H7 (cell line): ENCODE measurements around the gene DPF3. TPM values are rescaled to one million over a fixed set of nuclear protein-coding genes. Genes with fewer than 3 reads are reported as not detected.

Experiments used
- DNase-seq: peaks from one replicate; pipeline ENCODE4 v3.0.0; 2012
- H3K27me3 ChIP-seq: 2 replicates; pipeline ENCODE4 v1.6.0; 2011; ENCODE audit warnings: mild to moderate bottlenecking, low read length; ENCODE audit not compliant: control insufficient read depth, insufficient read depth
- H3K36me3 ChIP-seq: replicated peaks from 2 replicates; pipeline ENCODE4 v1.5.1; 2011; ENCODE audit warnings: low read length; ENCODE audit not compliant: control insufficient read depth, insufficient read depth
- H3K4me3 ChIP-seq: 2 replicates; pipeline ENCODE4 v1.5.1; 2011; ENCODE audit warnings: low read depth, mild to moderate bottlenecking, control low read depth, low read length, moderate library complexity; ENCODE audit not compliant: insufficient read depth
- total RNA-seq: library from RNA; depleted of rRNA; stranded (reverse); fragments of >200 nt; shearing (Covaris generic); gene quantifications from 2 replicates; pipeline ENCODE4 v1.2.3, GENCODE V29; 2014

DPF3 gene
- total RNA-seq, 1 experiment from 2014 or later, result 0.59 TPM

DNA sequence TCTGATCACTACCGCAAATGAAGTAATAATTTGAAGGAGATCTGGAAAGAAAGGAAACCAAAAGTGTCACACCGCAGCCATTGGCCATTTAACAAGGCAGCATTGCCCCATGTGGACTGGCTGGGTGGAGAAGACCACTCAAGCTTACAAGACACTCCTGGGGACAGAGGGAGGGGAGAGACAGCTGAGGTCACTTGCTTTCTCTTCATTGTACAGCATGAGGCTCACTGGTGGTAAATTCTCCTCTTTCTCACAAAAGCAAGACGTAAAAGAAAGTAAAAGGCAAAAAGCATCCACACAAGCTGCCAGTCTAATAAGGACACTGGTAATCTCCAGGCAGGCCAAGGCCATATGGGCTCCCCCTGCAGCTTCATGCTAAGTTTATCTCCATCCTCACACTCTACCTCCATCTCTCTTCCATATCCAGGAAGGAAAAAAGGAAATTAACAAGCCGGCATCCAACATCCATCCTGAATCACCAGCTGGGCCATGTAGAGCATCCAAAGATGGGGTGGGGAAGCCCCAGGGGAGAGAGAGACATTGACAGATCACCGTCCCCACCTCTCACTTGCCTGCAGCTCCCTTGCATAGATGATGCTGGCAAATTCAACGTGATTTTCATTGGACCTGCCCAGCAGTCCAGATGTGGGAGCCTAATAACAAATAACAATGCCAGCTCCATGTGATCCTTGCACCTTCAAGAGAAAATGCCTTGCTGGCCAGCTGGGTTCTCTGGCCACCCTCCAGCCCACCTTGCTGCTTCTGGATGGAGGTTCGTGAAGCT lies 100.6 kb downstream of the DPF3 start:
- DNase-seq, result no peak
- H3K4me3 ChIP-seq, result no peak overlapping the region

GRCh38 chr14:72792051-72792788 lies 101.7 kb downstream of the DPF3 start:
- no peaks in the 10 kb centered on the region for H3K36me3 ChIP-seq
- no peak for DNase-seq
- H3K4me3 ChIP-seq, result no peak overlapping the region
- no peaks in the 10 kb centered on the region for H3K27me3 ChIP-seq

More for the DNA sequence above, 100.6 kb downstream of the DPF3 start:
- Histone ChIP-seq H3K36me3 (no peaks in the 10 kb centered on the region), H3K27me3 (no peaks in the 10 kb centered on the region)

GRCh38 chr14:72790887-72791566 lies 102.9 kb downstream of the DPF3 start:
- no peaks in the 10 kb centered on the region for H3K36me3 ChIP-seq
- no peak for DNase-seq
- H3K27me3 ChIP-seq, result no peaks in the 10 kb centered on the region

GRCh38 chr14:72788972-72789728 lies 104.8 kb downstream of the DPF3 start:
- no peak overlapping the region for H3K4me3 ChIP-seq
- no peaks in the 10 kb centered on the region for H3K36me3 ChIP-seq
- H3K27me3 ChIP-seq, result no peaks in the 10 kb centered on the region
- DNase-seq, result no peak

More at GRCh38 chr14:72790887-72791566, 102.9 kb downstream of the DPF3 start:
- no peak overlapping the region for H3K4me3 ChIP-seq

GRCh38 chr14:72788255-72788654 lies 105.6 kb downstream of the DPF3 start:
- DNase-seq, result no peak
- Histone ChIP-seq H3K4me3 (no peak overlapping the region), H3K27me3 (no peaks in the 10 kb centered on the region), H3K36me3 (no peaks in the 10 kb centered on the region)

- Histone ChIP-seq H3K4me3 (no peak overlapping the region), H3K27me3 (no peaks in the 10 kb centered on the region), H3K36me3 (no peaks in the 10 kb centered on the region)
- no peak for DNase-seq
These were observed 106.1 kb downstream of the DPF3 start for GRCh38 chr14:72787841-72788240.

- no peak overlapping the region for H3K4me3 ChIP-seq
- no peak for DNase-seq
- H3K27me3 ChIP-seq, result no peaks in the 10 kb centered on the region
- no peaks in the 10 kb centered on the region for H3K36me3 ChIP-seq
These were observed 107.2 kb downstream of the DPF3 start for GRCh38 chr14:72786378-72787350.

DNA sequence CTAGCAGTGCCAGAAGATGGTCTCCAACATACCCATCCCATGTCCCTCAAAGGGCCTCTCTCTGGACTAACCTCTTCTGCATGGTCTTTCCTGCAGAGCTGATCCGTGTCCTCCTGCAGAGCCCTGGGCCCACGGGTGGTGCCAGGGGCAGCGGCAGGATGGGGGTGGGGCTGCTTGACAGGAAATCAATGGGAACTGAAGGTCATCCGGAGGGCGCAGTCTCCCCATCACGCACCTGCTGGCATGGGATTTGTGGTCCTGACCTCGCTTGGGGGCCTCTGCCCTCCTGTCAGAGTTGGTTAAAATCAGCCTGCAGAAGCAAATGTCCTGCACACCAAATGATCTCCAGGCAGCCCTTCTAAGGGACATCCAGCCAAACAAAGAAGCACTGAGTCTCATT lies 110.2 kb downstream of the DPF3 start:
- Histone ChIP-seq H3K4me3 (no peak overlapping the region), H3K27me3 (no peaks in the 10 kb centered on the region), H3K36me3 (no peaks in the 10 kb centered on the region)
- no peak for DNase-seq

- no peak for DNase-seq
- Histone ChIP-seq H3K27me3 (no peaks in the 10 kb centered on the region), H3K36me3 (no peaks in the 10 kb centered on the region), H3K4me3 (no peak overlapping the region)
These were observed 111.1 kb downstream of the DPF3 start for GRCh38 chr14:72782817-72783216.

GRCh38 chr14:72781561-72782508 lies 112.1 kb downstream of the DPF3 start:
- Histone ChIP-seq H3K36me3 (no peaks in the 10 kb centered on the region), H3K4me3 (no peak overlapping the region), H3K27me3 (no peaks in the 10 kb centered on the region)
- no peak for DNase-seq

DNA sequence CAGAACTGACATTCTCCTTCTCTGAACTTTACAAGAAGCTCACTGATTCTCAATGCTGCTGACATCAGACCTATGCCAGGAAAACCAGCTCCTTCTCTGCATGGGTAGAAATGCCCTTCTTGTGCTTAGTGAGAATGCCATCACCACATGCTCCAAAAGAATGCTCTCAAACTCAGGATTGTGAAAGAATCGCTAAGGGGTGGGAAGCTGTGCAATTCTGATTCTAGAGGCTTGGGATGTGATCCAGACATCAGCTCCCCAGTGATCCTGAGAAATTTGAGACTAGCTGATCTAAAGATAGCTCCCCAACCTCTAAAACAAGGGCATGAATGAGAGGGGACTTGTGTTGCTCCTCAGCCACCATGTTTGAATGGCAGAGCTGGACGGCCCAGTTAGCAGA lies 113.2 kb downstream of the DPF3 start:
- no peak overlapping the region for H3K4me3 ChIP-seq
- H3K27me3 ChIP-seq, result no peaks in the 10 kb centered on the region
- H3K36me3 ChIP-seq, result no peaks in the 10 kb centered on the region
- no peak for DNase-seq

DNA sequence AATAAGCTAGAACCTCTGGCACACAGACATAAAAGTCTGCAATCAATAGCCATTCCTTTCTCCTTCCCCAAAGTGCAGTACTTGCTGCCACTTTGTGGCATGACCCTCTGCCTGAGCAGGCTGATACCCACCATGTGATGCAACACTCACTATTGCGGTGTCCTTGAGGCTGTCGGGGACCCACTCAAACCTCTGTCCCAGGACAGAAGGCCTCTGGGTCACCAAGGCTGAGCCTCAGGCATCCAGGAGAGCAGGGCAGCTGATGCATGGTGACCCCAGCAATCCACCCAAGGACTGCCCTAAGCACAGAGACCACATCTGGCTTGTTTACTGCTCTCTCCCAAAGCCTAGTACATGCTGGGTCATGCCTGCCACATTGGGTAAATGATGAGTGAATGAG lies 114.2 kb downstream of the DPF3 start:
- DNase-seq, result no peak
- Histone ChIP-seq H3K4me3 (no peak overlapping the region), H3K36me3 (no peaks in the 10 kb centered on the region), H3K27me3 (no peaks in the 10 kb centered on the region)

GRCh38 chr14:72777636-72778035 lies 116.3 kb downstream of the DPF3 start:
- H3K27me3 ChIP-seq, result no peaks in the 10 kb centered on the region
- H3K4me3 ChIP-seq, result no peak overlapping the region
- no peaks in the 10 kb centered on the region for H3K36me3 ChIP-seq
- no peak for DNase-seq
